Measurements from ENCODE around the gene NLRP9. TPM values are rescaled to one million over a fixed set of nuclear protein-coding genes. Genes with fewer than 3 reads are reported as not detected.

The NLRP9 gene
- total and polyA plus RNA-seq, 2 of the 8 experiments (the other 6 are each of a cell fraction or from before 2014, with no cell fraction given): not detected

DNA sequence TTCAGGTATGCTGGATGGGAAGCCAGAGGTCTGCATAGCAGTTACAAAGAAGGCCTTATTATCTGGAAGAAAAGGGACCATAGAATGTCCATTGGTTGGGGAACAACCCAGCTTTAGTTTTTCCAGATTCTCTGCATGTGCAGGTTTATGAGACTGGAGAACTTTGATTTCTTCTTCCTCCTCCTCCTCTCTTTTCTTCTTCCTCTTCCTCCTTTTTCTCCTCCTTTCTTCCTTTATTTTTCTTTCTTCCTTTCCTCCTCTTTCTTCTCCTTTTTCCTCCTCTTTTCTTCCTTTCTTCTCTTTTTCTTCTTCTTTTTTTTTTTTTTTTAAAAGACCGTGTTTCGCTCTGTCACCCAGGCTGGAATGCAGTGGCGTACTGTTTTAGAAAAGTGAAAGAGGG lies 32.2 kb downstream of the NLRP9 start (continued):
- TF ChIP-seq, protein P1, sequence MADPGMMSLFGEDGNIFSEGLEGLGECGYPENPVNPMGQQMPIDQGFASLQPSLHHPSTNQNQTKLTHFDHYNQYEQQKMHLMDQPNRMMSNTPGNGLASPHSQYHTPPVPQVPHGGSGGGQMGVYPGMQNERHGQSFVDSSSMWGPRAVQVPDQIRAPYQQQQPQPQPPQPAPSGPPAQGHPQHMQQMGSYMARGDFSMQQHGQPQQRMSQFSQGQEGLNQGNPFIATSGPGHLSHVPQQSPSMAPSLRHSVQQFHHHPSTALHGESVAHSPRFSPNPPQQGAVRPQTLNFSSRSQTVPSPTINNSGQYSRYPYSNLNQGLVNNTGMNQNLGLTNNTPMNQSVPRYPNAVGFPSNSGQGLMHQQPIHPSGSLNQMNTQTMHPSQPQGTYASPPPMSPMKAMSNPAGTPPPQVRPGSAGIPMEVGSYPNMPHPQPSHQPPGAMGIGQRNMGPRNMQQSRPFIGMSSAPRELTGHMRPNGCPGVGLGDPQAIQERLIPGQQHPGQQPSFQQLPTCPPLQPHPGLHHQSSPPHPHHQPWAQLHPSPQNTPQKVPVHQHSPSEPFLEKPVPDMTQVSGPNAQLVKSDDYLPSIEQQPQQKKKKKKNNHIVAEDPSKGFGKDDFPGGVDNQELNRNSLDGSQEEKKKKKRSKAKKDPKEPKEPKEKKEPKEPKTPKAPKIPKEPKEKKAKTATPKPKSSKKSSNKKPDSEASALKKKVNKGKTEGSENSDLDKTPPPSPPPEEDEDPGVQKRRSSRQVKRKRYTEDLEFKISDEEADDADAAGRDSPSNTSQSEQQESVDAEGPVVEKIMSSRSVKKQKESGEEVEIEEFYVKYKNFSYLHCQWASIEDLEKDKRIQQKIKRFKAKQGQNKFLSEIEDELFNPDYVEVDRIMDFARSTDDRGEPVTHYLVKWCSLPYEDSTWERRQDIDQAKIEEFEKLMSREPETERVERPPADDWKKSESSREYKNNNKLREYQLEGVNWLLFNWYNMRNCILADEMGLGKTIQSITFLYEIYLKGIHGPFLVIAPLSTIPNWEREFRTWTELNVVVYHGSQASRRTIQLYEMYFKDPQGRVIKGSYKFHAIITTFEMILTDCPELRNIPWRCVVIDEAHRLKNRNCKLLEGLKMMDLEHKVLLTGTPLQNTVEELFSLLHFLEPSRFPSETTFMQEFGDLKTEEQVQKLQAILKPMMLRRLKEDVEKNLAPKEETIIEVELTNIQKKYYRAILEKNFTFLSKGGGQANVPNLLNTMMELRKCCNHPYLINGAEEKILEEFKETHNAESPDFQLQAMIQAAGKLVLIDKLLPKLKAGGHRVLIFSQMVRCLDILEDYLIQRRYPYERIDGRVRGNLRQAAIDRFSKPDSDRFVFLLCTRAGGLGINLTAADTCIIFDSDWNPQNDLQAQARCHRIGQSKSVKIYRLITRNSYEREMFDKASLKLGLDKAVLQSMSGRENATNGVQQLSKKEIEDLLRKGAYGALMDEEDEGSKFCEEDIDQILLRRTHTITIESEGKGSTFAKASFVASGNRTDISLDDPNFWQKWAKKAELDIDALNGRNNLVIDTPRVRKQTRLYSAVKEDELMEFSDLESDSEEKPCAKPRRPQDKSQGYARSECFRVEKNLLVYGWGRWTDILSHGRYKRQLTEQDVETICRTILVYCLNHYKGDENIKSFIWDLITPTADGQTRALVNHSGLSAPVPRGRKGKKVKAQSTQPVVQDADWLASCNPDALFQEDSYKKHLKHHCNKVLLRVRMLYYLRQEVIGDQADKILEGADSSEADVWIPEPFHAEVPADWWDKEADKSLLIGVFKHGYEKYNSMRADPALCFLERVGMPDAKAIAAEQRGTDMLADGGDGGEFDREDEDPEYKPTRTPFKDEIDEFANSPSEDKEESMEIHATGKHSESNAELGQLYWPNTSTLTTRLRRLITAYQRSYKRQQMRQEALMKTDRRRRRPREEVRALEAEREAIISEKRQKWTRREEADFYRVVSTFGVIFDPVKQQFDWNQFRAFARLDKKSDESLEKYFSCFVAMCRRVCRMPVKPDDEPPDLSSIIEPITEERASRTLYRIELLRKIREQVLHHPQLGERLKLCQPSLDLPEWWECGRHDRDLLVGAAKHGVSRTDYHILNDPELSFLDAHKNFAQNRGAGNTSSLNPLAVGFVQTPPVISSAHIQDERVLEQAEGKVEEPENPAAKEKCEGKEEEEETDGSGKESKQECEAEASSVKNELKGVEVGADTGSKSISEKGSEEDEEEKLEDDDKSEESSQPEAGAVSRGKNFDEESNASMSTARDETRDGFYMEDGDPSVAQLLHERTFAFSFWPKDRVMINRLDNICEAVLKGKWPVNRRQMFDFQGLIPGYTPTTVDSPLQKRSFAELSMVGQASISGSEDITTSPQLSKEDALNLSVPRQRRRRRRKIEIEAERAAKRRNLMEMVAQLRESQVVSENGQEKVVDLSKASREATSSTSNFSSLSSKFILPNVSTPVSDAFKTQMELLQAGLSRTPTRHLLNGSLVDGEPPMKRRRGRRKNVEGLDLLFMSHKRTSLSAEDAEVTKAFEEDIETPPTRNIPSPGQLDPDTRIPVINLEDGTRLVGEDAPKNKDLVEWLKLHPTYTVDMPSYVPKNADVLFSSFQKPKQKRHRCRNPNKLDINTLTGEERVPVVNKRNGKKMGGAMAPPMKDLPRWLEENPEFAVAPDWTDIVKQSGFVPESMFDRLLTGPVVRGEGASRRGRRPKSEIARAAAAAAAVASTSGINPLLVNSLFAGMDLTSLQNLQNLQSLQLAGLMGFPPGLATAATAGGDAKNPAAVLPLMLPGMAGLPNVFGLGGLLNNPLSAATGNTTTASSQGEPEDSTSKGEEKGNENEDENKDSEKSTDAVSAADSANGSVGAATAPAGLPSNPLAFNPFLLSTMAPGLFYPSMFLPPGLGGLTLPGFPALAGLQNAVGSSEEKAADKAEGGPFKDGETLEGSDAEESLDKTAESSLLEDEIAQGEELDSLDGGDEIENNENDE (IDR thresholded peaks at IDR 0.05; ENCODE audit: insufficient replicate concordance, low read length): no peak
- TF ChIP-seq RBBP5 (IDR thresholded peaks at IDR 0.05; ENCODE audit: borderline replicate concordance, low read depth, low read length) (no peak), MAFK (IDR thresholded peaks at IDR 0.05; ENCODE audit: low read depth, low read length) (no peak)

Data from H1 (cell line).